ENCODE measurements around the gene TEX14. TPM values are rescaled to one million over a fixed set of nuclear protein-coding genes. Genes with fewer than 3 reads are reported as not detected.

TEX14 gene
- total RNA-seq = 0.07 TPM in 1 of 2 replicates, not detected in the other

GRCh38 chr17:58691701-58692238, at the start of gene TEX14:
TEX14 (minus strand) TSS chr17:58692045; CDS start chr17:58652001, 40,044 bp downstream.

DNA sequence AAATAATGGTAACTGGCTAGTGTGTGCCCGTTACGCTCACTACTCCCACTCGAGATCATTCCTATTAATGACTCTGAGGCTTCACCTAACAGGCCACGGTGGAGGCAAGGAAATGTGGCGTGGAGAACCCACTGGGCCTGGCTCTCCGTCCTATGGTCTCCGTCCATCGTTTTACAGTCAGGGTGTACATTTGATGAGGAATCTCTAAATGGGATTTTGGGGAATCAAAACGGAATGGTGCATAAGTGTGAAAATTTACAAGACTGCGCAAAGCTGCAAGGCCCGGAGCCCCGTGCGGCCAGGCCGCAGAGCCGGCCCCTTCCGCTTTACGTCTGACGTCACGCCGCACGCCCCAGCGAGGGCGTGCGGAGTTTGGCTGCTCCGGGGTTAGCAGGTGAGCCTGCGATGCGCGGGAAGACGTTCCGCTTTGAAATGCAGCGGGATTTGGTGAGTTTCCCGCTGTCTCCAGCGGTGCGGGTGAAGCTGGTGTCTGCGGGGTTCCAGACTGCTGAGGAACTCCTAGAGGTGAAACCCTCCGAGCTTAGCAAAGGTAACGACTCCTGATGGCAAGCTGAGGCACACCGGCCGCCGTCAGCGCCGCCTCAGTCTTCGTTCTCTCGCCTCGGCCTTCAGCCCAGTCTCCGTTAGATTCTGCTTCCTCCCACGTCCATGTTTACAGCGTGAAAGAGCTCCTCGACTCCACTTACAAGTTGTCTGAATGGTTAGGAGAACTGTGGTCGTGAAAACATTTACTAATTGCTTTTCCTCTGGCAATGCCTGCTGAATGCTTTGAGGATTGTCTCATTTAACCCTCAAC, 602 bp upstream of the TEX14 start, which contains the start of gene RAD51C:
RAD51C (plus strand) TSS at position 364 of the 817 bp plus-strand sequence; CDS start at position 406, 42 bp downstream.

GRCh38 chr17:58513965-58514769, 177.7 kb downstream of the TEX14 start, which contains the start of gene MTMR4:
MTMR4 (minus strand) TSS chr17:58514638; CDS start chr17:58514407, 231 bp downstream.

Other genes with a start within 250 kb of the TEX14 start
- not detected in 2 replicates for gene HSF5, start 203.6 kb downstream of the TEX14 start, total RNA-seq
- gene MTMR4, start 177.4 kb downstream of the TEX14 start, total RNA-seq = 46.1 and 52.3 TPM in 2 replicates
- 34.5 and 43.4 TPM in 2 replicates for gene RAD51C, start 557 bp upstream of the TEX14 start, total RNA-seq
- gene PPM1E, start 63.8 kb upstream of the TEX14 start, total RNA-seq = 0.21 and 0.68 TPM in 2 replicates